GM21447 (cell line): Measurements from ENCODE around the gene SIK1.

Experiments used
- ATAC-seq: cut with Tn5 transposase; IDR thresholded peaks from one replicate; pipeline ENCODE4 v1.9.1; 2021; ENCODE audit not compliant: unreplicated experiment

The SIK1 gene

GRCh38 chr21:43369124-43369523 lies 57.8 kb downstream of the SIK1 start:
- no peak for ATAC-seq

GRCh38 chr21:43368685-43369084 lies 58.2 kb downstream of the SIK1 start:
- ATAC-seq = no peak

DNA sequence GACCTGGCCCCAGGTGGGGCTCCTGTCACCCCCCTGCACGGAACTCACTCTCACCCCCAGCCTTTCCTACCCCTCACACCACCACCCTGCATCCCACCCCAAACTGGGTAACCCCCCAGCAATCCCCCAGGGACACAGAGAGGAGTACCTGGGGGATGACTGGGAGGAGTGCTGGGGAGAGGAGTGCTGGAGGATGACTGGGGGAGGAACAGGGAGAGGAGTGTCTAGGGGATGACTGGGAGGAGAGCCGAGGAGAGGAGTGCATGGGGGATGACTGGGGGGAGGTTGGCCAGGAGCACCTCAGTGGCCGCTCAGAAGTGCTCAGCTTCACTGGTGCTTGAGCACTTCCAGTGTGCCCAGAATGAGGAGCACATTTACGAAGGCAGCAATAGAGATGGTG lies 59.1 kb downstream of the SIK1 start:
- ATAC-seq = no peak

GRCh38 chr21:43367296-43367695 lies 59.6 kb downstream of the SIK1 start:
- ATAC-seq = no peak

GRCh38 chr21:43366656-43367055 lies 60.3 kb downstream of the SIK1 start:
- ATAC-seq = no peak

DNA sequence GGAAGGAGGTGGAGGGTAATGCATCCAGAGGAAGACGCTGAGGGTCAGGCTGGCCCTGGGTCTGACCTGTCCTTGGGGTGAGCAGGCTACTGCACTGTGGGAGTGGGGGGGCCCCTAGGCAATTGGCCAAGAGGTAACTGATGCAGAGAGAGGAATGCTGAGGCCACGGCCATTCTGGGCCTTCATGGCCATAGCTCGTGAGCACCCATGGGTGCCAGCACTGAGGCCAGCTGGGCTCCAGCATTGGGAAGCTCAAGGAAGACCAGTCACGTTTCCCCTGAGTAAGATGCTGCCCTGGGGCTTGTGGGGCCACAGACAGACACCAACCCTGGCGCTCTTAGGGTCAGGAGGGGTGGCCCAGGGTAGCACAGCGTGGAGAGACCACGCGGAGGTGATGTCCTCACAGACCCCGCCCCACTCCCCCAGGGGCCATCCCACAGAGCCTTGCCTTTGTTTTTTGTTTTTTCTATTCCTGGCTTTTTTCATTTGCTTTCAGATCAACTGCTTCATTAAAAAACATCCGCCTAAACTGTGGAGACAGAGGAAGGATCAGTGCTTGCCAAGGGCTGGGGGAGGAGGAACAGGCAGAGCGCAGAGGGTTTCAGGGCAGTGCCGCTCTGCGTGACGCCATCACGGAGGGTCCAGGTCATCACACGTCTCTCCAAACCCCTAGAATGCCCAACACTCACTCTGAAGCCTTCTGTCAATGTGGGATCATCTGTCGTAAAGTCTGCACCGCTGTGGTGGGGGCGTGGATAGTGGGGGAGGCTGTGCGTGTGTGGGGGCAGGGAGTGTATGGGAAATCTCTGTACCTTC lies 61.1 kb downstream of the SIK1 start:
- no peak for ATAC-seq

DNA sequence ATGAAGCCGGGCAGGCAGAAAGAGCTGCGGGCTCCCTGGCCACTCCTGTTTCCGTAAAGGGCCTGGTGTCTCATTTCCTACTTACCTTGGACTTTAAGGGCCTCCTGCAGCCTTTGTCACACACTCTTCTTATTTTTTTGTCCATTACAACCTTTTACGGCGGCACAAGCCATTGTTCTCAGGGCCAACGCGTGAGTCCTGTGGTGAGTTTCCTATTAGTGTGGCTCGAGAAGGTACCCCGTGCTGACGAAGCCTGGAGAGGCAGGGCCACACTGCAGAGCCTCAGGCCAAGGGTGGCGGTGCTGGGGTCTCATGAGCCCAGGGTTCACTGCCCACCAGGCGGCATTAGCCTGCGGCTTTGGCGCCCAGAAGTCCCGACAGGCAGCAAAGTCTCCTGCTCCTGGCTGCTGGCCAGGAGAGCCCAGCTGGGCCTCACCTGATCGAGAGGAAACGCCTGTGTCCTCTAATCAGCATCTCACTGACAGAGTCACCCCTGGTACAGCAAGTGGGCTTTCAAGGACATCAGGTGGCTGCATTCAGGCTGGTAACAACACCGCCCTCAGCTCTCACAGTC lies 62.0 kb downstream of the SIK1 start:
- ATAC-seq = no peak
